SK-N-SH treated with all-trans-retinoic acid at 6 μM for 48 hours (cell line): ENCODE results near the gene BATF3.

ENCODE experiments used
- ARNTL ChIP-seq: fragments of 450-650 bp; formaldehyde crosslinking; IDR thresholded peaks from 2 replicates; pipeline ENCODE4 v1.5.0; 2020; ENCODE audit warnings: low read depth, mild to moderate bottlenecking, moderate library complexity, borderline replicate concordance
- BACH2 ChIP-seq: fragments of 250-450 bp; sonication (Bioruptor Pico); IDR thresholded peaks from 2 replicates; pipeline ENCODE4 v1.9.0; 2021; ENCODE audit warnings: mild to moderate bottlenecking, borderline replicate concordance
- CREB5 ChIP-seq: fragments of 250-450 bp; sonication (Bioruptor Pico); IDR thresholded peaks from 2 replicates; pipeline ENCODE4 v1.5.1; 2020; ENCODE audit warnings: low read depth, mild to moderate bottlenecking, moderate library complexity
- CSRNP3 ChIP-seq: fragments of 250-450 bp; sonication (Bioruptor Pico); IDR thresholded peaks from 2 replicates; pipeline ENCODE4 v1.5.1; 2021; ENCODE audit warnings: mild to moderate bottlenecking, moderate library complexity
- ISL1 ChIP-seq: fragments of 250-450 bp; sonication (Bioruptor Pico); IDR thresholded peaks from 2 replicates; pipeline ENCODE4 v2.1.2; 2022; ENCODE audit warnings: mild to moderate bottlenecking, moderate library complexity
- PATZ1 ChIP-seq: fragments of 250-450 bp; sonication (Bioruptor Pico); IDR thresholded peaks from 2 replicates; pipeline ENCODE4 v1.8.0; 2020; ENCODE audit warnings: mild to moderate bottlenecking, moderate library complexity, borderline replicate concordance
- POU6F1 ChIP-seq: fragments of 250-450 bp; sonication (Bioruptor Pico); IDR thresholded peaks from 2 replicates; pipeline ENCODE4 v1.8.0; 2021; ENCODE audit warnings: low read depth, mild to moderate bottlenecking, moderate library complexity, borderline replicate concordance
- PPARA ChIP-seq: fragments of 250-450 bp; sonication (Bioruptor Pico); IDR thresholded peaks from 2 replicates; pipeline ENCODE4 v1.5.0; 2020; ENCODE audit warnings: mild to moderate bottlenecking, borderline replicate concordance
- RARB ChIP-seq: fragments of 250-450 bp; sonication (Bioruptor Pico); IDR thresholded peaks from 2 replicates; pipeline ENCODE4 v1.8.0; 2021; ENCODE audit warnings: mild to moderate bottlenecking, moderate library complexity
- TSHZ2 ChIP-seq: fragments of 250-450 bp; sonication (Bioruptor Pico); IDR thresholded peaks from 2 replicates; pipeline ENCODE4 v1.5.0; 2020; ENCODE audit warnings: mild to moderate bottlenecking, moderate library complexity
- ZFP3 ChIP-seq: fragments of 250-450 bp; sonication (Bioruptor Pico); IDR thresholded peaks from 2 replicates; pipeline ENCODE4 v1.5.0; 2020; ENCODE audit warnings: mild to moderate bottlenecking, moderate library complexity
- ZFP30 ChIP-seq: fragments of 450-650 bp; formaldehyde crosslinking; IDR thresholded peaks from 2 replicates; pipeline ENCODE4 v1.5.0; 2022; ENCODE audit warnings: mild to moderate bottlenecking, moderate library complexity

- TF ChIP-seq POU6F1 (CRISPR knock-in tag) (no peak), PPARA (CRISPR knock-in tag) (no peak), BACH2 (CRISPR knock-in tag) (no peak), CREB5 (CRISPR knock-in tag) (no peak), CSRNP3 (CRISPR knock-in tag) (no peak), ZFP30 (CRISPR knock-in tag) (no peak), RARB (CRISPR knock-in tag) (no peak), TSHZ2 (CRISPR knock-in tag) (no peak), PATZ1 (CRISPR knock-in tag) (no peak), ISL1 (CRISPR knock-in tag) (no peak), ZFP3 (no peak), ARNTL (CRISPR knock-in tag) (no peak)
Observed at GRCh38 chr1:212703991-212704564, 4.4 kb upstream of the BATF3 start.
